ENCODE measurements around the gene SEL1L2.
A peak's percentile ranks its signal among the peaks of the same experiment; 100 is the strongest.

Gene SEL1L2

DNA sequence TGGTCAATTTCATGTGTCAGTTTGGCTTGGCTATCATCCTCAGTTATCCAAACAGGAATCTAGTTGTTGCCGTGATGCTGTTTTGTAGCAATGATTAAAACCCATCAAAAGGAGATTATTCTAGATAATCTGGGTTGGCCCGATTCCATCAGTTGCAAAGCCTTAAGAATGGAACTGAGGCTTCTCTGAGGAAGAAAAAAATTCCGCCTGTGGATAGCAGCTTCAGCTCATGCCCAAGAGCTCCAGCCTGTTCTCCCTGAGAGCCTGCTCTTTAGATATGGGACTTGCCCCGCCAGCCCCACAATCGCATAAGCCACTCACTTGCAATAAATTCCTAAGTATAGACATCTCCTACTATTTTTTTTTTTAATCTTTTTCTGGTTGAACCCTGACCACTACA lies 61.5 kb downstream of the SEL1L2 start:
- no peak for DNase-seq

DNA sequence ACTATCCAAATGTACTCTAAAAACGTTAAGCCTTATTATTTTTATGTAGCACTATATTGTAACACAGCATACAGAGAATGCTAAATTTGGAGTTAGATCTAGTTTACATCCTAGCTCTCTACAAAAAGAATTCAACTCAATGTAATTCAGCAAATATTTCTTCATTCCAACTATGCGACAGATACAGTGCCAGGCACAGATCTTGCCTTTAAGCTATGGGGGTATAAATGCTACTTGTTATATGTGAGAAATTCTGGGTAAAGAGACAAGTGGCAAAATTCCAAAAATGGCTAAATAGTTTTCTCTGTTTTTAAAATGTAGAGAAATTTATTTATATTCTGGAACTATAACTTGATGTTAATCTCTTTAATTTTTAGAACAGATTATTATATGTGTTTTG lies 63.2 kb downstream of the SEL1L2 start:
- no peak for DNase-seq

DNA sequence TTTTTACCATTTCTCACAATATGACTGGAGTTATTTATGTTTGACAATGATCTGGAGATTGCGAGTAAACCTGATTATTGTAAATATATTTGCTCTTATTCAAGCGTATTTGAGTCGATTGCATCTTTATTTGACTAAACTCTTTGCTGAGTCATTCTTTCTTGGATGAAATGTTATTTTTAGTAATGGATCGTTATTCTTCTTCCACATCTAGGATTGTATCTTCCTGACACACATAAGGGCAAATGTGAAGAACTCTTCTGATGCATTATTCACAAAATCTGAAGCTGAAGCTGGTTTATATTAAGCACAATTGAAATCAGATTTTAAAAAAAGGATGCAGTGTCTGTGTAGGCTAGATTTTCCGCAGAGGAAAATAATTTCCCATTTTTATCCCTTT lies 68.2 kb downstream of the SEL1L2 start:
- DNase-seq: no peak

DNA sequence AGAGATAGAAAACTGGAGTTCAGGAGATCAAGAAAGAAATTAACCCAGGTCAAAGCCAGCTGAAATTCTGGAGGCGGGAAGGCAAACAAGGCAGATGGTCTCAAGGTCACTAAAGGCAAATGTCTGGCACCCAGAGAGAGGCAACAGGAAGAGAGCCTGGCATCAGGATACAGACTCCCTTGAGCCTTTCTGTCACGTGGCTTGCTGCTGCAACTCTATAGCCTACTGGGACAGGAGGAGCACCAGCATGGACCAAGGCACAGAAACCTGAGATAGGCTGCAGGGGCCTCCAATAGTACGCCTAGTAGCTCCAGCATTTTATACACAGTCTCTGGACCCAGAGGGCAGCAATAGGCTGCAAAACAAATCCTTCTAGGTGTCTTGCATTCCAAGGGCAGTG lies 75.1 kb downstream of the SEL1L2 start:
- DNase-seq: peak; percentile 92

DNA sequence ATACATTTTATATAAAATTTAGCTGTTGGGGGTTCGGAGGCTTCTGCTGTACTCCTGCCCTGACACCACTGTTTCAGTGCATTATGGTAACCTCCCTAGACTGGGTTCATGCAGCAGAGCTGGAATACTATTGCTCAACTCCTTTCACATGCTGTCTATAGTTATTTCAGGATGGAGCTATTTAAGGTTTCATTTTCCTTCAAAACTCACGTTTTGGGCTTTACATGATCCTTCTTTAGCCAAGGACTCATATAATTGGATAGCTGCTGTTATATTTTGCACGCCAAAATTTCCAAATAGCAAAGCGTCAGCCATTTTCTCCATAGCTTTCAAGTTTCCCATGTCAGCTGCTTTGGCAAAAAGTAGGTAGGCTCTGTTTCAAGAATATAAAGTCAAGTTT lies 76.8 kb downstream of the SEL1L2 start:
- DNase-seq: no peak

DNA sequence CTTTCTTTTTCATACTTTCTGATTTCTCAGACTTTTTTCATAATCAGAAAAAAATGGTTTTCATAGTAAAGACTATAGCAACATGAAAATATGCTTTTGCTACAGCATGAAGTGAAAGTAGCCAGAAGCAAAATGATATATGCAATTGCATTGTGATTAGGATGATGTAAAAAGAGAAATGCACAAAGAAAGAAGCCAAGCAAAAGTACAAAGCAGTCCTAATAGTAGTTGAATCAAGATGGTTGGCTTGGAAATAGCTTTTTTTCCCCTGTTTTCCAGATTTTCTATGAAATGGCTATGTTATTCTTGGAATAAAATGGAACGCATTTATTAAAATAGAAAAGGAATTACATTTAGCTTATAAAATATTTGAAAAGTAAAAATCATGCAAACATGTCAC lies 77.3 kb downstream of the SEL1L2 start:
- no peak for DNase-seq

DNA sequence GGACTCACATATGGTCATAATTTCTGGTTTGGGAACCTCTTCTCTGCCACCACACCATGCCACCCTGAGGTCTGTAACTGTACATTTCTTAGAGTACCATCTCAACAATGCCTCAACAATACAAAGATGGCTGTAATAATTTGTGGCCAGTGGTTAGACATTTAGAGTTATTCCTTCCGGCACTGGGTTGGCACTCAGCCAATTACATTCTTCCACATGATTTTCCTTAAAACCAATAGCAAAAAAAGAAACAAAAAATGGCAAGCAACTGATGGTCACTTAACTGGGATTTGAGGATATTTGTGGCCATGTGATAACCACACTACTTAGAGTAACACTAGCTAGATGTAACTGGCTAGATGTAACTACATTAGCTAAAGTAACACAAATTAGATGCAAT lies 79.9 kb downstream of the SEL1L2 start:
- DNase-seq: no peak

DNA sequence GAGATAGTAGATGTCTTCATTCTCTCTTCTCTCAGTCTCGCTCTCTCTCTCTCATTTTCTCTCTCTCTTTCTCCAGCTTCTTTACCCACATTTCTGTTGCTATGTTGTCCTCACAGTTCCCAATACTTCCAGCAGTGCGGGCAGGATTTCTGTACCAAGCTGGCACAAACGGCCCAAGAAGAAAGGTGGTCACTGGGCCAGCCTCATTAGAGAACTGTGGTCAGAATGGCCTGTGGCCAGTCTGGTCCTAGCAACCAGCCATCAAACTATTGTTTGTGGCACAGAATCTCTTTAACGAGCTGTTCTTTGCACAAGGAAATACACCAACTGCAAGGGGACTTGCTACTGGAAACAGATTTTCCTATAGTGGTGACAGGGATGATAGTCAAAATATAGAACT lies 81.3 kb downstream of the SEL1L2 start:
- DNase-seq: no peak

DNA sequence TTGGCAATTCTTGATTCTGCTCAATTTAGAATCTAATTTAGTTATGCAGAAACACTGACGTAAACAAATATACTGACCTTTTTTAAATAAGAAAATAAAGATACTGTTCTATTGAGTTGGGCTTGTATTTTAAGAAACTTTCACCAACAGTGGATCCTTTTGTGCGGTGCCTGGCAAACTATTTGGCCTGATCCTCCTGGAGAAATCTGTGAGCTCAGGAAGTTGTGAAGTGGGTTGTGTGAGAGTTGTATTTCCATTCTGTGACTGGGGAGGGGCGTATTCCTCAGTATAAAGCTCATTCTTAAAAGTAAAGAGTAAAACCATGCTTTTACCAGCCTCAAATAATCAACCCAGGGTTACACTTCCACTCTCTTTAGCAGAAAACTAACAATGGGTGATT lies 85.6 kb downstream of the SEL1L2 start:
- no peak for DNase-seq

DNA sequence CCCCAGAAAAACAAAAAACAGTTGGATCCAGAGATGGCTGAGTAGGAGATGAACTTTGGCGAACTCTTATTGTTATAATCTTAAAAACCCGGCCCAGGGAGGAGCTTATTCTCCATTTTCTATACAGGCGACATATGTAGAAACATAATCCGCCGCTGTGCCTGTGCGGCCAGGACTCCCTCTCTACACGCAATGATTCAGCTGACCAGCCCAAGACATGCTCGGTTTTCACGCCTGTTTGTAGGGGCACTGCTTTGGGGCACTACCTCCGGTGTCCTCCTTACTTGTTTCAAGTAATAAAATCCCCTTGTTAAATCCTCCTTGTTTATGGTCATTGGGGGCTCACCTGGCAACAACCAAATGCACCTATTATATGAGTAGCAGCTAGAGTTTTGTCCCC lies 89.9 kb downstream of the SEL1L2 start:
- no peak for DNase-seq

DNA sequence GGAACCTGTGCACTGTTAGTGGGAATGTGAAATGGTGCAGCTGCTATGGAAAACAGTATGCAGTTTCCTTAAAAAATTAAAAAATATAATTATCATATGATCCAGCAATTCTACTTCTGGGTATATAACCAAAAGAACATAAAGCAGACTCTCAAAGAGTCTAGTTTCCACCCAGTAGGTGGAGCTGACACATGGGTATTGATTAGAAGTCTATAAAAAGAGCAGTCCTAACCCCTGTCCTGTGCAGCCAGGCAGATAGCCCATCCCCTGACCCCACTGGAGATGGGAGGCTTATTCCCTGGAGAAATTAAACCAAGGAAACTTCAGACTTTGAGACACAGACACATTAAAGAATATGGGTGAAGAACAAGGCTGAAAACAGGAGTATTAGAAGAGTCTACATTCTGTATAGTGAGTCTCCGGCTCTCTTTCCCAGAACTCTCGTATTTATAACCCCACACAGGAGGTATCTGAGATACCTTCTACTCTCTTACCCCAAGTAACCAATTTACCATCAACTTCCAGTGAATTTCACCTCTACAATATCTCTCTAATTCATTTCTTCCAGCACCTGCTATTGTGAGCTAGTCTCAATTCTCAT lies 92.3 kb downstream of the SEL1L2 start:
- DNase-seq: no peak

DNA sequence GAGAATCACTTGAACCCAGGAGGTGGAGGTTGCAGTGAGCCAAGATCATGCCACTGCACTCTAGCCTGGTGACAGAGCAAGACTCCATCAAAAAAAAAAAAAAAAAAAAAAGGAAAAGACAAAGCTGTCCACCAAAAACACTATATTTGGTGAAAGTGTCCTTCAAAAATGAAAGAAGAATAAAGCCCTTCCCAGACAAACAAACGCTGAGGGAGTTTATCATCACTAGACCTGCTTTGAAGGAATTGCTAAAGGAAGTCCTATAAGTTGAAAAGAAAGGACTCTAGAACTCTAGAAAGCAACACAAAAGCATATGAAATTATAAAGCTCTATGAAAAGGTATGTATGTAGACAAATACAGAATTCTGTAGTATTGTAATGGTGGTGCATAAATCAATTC lies 98.8 kb downstream of the SEL1L2 start:
- DNase-seq: no peak

DNA sequence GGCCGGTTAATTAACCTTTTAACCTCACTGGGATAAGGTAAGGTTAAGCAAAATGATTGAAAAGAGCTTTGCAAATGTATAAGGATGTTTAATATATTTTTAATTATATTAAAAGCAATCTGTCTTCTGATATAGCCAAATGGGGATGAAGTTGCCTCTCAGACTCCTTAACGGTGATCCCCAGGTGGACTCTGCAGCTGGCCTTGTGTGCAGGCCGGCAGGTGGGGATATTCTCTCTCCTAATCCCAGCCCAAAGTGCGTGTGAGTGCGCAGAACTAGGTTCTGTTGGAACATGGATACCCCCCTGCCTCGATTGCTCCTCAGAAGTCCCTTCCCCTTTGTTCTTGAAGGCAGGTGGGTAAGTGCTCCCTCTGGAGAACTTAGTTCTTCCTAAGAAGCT lies 105.6 kb downstream of the SEL1L2 start:
- no peak for DNase-seq

DNA sequence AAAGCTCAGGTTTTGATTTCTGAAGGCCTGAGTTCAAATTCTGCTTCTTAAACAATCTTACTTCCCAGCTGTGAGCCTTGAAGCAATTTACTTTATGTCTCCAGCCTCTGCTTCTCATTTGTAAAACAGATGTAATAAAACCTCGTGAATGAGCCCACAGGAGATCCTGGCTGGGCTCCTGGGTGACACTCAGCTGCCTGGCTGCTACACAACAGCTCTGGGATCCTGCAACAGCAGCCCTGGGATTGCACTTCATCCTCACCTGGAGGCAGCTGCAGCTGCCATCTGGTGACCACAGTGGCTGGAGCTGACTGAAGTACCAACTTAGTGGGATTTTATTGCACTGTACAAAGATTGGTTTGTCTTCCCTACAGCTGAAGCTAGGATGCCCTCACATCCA lies 107.0 kb downstream of the SEL1L2 start:
- DNase-seq: peak; percentile 48

DNA sequence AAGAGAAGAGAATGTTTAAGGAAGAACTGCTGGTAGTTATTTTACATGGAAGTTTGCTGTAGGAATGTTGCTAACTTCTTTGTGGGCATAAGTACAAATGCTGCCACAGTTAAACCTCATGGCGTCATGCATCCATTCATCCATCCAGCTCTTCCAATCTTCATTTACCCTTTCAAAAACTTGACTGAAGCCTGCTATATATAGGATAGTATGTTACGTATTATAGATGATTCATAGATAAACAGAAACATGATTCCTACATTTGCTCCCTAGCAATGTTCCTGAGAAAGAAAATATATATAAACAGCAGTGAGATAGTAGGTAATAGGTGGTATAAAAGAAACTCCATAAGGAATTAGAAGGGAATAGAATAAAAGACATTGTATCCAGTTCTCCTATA lies 111.8 kb downstream of the SEL1L2 start:
- no peak for DNase-seq

DNA sequence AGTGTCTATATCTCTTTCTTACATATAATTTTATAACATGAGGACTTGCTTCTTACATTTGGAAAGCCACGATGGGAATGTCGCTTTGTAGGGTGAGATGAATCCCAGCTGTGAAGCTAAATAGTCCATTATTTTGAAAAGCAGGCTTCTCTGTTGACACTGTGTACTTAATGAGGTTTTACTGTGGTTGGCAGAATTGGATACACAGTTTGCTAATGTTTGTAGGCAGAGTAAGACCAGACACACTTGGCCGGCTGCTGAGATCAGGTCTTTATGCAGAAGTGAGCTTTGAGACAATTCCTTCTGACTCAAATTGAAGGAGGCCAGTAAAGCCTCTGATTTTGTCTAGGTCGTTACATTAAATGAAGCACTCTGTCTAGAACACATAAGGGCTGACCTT lies 112.6 kb downstream of the SEL1L2 start:
- DNase-seq: no peak

DNA sequence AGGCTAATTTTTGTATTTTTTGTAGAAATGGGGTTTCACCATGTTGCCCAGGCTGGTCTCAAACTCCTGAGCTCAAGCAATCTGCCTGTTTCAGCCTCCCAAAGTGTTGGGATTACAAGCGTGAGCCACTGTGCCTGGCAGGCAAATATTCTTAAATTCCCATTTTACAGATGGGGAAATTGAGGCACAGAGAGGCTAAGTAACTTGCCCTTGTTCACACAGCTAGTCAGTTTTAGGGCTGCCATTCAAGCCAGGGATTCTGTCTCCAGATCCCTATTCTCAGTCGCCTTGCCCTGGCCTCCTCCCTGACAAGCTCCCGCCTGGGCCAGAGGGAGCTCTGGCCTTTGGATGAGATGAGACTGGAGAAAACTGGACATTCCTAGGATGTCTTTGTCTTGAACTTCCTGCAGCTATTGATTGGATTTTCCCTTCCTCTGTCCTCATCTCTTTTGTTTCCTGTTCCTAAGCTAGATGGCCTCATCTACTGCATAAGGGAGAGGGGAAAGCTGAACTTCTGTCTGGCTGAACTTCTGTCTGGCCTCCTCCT lies 115.1 kb downstream of the SEL1L2 start:
- DNase-seq: no peak

DNA sequence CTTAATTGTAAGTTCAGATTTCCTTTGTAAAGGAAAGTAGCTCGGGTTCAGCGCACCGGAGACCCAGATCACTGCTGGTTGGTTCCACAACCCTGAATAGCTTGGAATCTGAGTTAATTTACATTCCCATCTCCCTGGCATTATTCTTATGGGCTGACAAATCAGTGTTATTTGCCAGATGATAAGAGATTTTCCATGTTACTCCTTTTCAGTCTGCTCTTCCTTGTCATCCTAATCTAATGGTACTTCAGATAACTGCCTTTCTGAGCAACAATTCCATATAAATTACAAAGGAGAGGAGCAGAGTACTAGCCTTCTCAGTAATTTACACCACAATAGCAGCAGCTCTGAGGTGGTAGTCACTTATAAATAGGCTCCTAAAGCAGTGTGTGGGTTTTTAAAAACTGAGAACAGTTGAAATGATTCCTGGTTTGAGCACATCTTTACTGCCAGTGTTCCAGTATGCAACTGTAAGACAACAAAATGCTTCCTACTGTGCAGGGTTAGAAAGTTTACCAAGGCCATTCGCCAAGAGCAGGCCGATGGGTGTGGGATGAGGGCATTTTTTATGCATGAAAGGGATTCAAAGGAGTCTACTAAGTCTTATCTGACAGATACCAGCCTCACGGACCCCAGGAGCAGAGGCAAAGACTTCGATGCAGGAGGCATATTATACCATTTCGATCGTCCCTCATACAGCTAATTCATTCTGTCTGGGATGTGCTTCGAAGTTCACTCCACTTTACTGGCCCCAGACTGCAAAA lies 115.8 kb downstream of the SEL1L2 start:
- no peak for DNase-seq

DNA sequence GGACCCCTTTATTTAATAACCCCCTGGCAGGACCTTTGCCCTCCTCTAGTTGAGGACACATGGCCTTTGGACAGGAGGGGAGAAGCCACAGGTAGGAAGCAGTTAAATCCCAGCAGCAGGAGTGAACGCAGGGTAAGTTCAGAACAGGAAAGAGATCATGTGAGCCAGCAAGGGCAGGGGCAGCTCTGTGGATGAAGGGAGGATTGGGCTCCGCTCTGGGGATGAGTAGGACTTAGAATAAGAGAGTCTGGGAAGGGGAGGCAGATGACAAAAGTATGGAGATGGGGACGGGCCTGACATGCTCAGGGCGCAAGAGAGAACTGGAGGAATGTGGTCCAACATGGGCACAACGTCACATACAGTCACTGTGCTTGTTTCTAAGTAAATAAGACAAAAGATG lies 116.6 kb downstream of the SEL1L2 start:
- no peak for DNase-seq

DNA sequence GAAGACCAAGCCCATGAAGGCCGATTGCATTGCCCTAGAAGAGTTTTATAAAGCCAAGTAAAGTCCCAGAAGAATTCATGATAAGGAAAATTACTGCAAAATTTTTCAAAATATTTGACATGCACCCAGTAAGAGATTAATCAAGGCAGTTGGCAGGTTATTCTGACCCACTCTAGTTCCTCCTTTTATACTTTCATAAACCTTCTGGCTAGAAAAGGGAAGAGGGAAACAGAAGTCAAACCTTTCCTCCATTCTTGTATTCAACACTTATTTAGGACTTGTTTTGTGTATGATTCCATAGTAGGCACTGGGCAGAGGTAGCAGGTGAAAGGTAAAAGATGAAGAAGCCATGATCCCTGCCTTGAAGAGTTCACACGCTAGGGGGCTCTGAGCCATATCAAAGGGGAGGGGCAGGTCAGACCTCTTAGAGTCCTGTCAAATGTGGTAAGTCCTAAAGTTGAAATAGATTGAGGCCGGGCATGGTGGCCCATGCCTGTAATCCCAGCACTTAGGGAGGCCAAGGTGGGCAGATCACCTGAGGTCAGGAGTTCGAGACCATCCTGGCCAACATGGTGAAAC lies 120.2 kb downstream of the SEL1L2 start:
- no peak for DNase-seq

DNA sequence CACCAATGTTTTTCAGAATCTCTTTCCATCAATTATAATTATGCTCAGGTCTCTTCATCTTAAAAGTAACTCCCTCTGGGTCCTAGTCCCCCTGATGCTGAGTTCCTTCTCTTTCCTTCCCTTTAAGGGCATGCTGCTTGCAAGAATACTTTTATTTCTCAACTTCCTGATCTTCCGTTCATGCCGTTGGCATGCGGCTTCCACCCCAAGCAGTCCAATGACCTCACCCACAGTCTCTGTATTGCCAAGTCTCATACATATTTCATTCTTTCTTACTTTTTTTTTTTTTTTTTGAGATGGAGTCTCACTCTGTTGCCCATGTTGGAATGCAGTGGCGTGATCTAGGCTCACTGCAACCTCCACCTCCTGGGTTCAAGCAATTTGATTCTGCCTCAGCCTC lies 122.1 kb downstream of the SEL1L2 start:
- no peak for DNase-seq

DNA sequence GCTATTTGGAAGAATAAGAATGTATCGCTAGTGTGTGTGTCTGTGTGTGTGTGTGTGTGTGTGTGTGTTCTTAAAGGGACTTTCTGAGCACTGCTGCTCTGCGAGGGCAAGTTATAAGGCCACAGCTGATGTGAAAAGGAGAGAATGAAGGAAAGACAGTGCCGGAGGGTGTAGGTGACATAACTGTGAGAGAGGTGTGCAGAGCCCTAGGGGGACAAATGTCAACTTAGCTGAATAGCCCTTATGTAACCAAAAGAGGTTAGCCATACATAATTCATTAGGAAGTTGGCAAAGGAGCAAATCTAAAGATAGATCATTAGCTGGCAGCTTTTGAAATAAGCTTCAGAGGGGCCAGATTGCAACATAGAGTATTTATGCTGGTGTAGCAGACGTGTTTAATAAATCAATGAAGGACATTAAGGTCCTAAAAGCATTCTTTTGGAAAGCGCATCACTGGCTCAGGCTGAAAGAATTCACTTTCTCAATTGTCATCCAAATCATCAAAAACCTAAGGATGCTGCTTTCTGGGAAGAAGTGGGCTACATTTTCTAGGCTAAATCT lies 124.5 kb downstream of the SEL1L2 start:
- DNase-seq: no peak

DNA sequence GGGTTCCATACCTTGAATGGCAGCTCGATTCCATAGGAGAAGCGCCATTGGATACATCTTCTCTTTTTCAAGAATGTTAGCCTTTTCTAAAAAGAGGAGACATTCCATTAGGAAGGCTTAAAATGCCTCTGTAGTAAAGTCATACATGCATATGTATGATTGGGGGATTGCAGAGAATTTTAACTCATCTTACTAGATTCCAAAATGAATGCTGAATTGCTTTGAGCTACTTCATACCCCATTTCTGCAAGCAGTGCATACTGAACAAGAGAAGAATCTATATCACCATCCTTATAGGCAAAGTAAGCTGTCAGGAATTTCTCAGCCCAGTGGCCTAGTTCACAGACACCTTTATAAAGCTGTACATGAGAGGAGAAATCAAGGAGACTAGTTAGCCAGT lies 125.3 kb downstream of the SEL1L2 start:
- DNase-seq: no peak

DNA sequence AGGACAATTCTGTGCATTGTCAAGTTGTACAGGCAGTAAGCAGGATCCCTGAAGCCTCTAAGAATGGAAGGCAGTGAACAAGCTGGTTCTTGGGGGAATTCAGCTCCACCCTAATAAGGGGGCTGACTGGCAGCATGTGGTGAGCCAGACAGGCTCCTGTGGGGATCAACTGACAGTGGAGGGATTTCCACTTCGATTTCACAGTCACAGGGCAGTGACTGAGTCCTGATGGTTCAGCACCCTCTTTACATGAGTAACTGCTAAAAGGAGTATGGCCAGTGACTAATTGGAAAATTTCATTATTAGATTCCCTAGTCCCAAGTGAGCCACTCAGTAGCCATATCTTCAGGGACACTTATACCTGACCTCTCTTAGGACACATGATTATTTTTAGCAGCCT lies 127.2 kb downstream of the SEL1L2 start:
- no peak for DNase-seq
